SK-N-SH treated with all-trans-retinoic acid at 6 μM for 48 hours (cell line): Measurements from ENCODE around the gene CCDC171.

Source experiments
- ATAC-seq: fragments of 200-7000 bp; cut with Tn5 transposase; 3 replicates; pipeline ENCODE4 v1.9.1; 2020; ENCODE audit warnings: mild to moderate bottlenecking, moderate library complexity
- ARNTL ChIP-seq: fragments of 450-650 bp; formaldehyde crosslinking; IDR thresholded peaks from 2 replicates; pipeline ENCODE4 v1.5.0; 2020; ENCODE audit warnings: low read depth, mild to moderate bottlenecking, moderate library complexity, borderline replicate concordance
- BACH2 ChIP-seq: fragments of 250-450 bp; sonication (Bioruptor Pico); IDR thresholded peaks from 2 replicates; pipeline ENCODE4 v1.9.0; 2021; ENCODE audit warnings: mild to moderate bottlenecking, borderline replicate concordance
- CSDC2 ChIP-seq: fragments of 250-450 bp; sonication (Bioruptor Pico); IDR thresholded peaks from 2 replicates; pipeline ENCODE4 v1.5.0; 2020; ENCODE audit warnings: mild to moderate bottlenecking, moderate library complexity
- ESRRG ChIP-seq: fragments of 250-450 bp; sonication (Bioruptor Pico); IDR thresholded peaks from 2 replicates; pipeline ENCODE4 v1.6.1; 2021; ENCODE audit warnings: mild to moderate bottlenecking
- GLIS3 ChIP-seq: fragments of 250-450 bp; sonication (Bioruptor Pico); IDR thresholded peaks from 2 replicates; pipeline ENCODE4 v1.5.0; 2020; ENCODE audit warnings: mild to moderate bottlenecking, moderate library complexity
- ISL1 ChIP-seq: fragments of 250-450 bp; sonication (Bioruptor Pico); IDR thresholded peaks from 2 replicates; pipeline ENCODE4 v2.1.2; 2022; ENCODE audit warnings: mild to moderate bottlenecking, moderate library complexity
- OSR1 ChIP-seq: fragments of 250-450 bp; sonication (Bioruptor Pico); IDR thresholded peaks from 2 replicates; pipeline ENCODE4 v1.8.0; 2022; ENCODE audit warnings: moderate library complexity, mild to moderate bottlenecking, inconsistent platforms
- PPARA ChIP-seq: fragments of 250-450 bp; sonication (Bioruptor Pico); IDR thresholded peaks from 2 replicates; pipeline ENCODE4 v1.5.0; 2020; ENCODE audit warnings: mild to moderate bottlenecking, borderline replicate concordance
- RARB ChIP-seq: fragments of 250-450 bp; sonication (Bioruptor Pico); IDR thresholded peaks from 2 replicates; pipeline ENCODE4 v1.8.0; 2021; ENCODE audit warnings: mild to moderate bottlenecking, moderate library complexity
- TCF4 ChIP-seq: fragments of 250-450 bp; sonication (Bioruptor Pico); IDR thresholded peaks from 2 replicates; pipeline ENCODE4 v1.8.0; 2021; ENCODE audit warnings: mild to moderate bottlenecking, moderate library complexity, borderline replicate concordance
- TOX ChIP-seq: fragments of 250-450 bp; sonication (Bioruptor Pico); IDR thresholded peaks from 2 replicates; pipeline ENCODE4 v1.8.0; 2021; ENCODE audit warnings: mild to moderate bottlenecking, moderate library complexity, borderline replicate concordance
- ZFP3 ChIP-seq: fragments of 250-450 bp; sonication (Bioruptor Pico); IDR thresholded peaks from 2 replicates; pipeline ENCODE4 v1.5.0; 2020; ENCODE audit warnings: mild to moderate bottlenecking, moderate library complexity
- ZFP30 ChIP-seq: fragments of 450-650 bp; formaldehyde crosslinking; IDR thresholded peaks from 2 replicates; pipeline ENCODE4 v1.5.0; 2022; ENCODE audit warnings: mild to moderate bottlenecking, moderate library complexity
- ZNF565 ChIP-seq: fragments of 450-650 bp; formaldehyde crosslinking; conservative IDR thresholded peaks from 2 replicates; pipeline ENCODE4 v1.5.0; 2020; ENCODE audit warnings: low read depth, mild to moderate bottlenecking, moderate library complexity
- ZNF70 ChIP-seq: fragments of 450-650 bp; formaldehyde crosslinking; IDR thresholded peaks from 2 replicates; pipeline ENCODE4 v1.5.0; 2020; ENCODE audit warnings: mild to moderate bottlenecking, moderate library complexity
- ZNF8 ChIP-seq: fragments of 450-650 bp; formaldehyde crosslinking; IDR thresholded peaks from 2 replicates; pipeline ENCODE4 v1.5.0; 2020; ENCODE audit warnings: mild to moderate bottlenecking, moderate library complexity
- TF ChIP-seq, protein P1 (sequence below): fragments of 250-450 bp; sonication (Bioruptor Pico); IDR thresholded peaks from 2 replicates; pipeline ENCODE4 v1.5.1; 2020; ENCODE audit warnings: low read depth, mild to moderate bottlenecking, moderate library complexity
- TF ChIP-seq, protein P2 (sequence below): fragments of 250-450 bp; sonication (Bioruptor Pico); IDR thresholded peaks from 2 replicates; pipeline ENCODE4 v1.8.0; 2020; ENCODE audit warnings: mild to moderate bottlenecking, moderate library complexity, borderline replicate concordance
- TF ChIP-seq, protein P3 (sequence below): fragments of 250-450 bp; sonication (Bioruptor Pico); IDR thresholded peaks from 2 replicates; pipeline ENCODE4 v1.5.0; 2020; ENCODE audit warnings: mild to moderate bottlenecking, moderate library complexity
- TF ChIP-seq, protein P4 (sequence below): fragments of 250-450 bp; sonication (Bioruptor Pico); IDR thresholded peaks from 2 replicates; pipeline ENCODE4 v1.8.0; 2021; ENCODE audit warnings: low read depth, mild to moderate bottlenecking, moderate library complexity, borderline replicate concordance
- TF ChIP-seq, protein P5 (sequence below): fragments of 250-450 bp; sonication (Bioruptor Pico); IDR thresholded peaks from 2 replicates; pipeline ENCODE4 v1.5.1; 2021; ENCODE audit warnings: mild to moderate bottlenecking, moderate library complexity

The CCDC171 gene

DNA sequence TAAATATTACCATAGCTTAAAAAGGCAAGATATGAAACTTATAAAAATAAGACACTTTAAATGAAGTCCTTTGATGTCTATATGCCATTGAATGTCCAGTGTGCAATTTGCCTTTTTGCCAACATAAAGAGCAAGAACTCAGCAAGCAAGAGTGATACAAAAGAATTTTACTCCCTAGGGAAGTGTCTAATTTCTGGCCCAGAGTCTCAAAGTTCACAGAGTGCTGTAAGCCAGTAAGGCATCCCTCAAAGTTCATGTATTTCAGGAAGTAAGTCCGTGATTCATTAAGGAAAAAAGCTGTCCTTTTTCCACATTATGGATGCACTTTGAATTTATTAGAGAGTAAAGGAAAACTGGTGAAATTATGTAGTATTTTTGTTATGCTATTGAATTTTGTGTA, 185.2 kb downstream of the CCDC171 start:
- ATAC-seq, result no peak
- TF ChIP-seq GLIS3 (CRISPR knock-in tag) (no peak), ZNF8 (CRISPR knock-in tag) (no peak), BACH2 (CRISPR knock-in tag) (no peak), PPARA (CRISPR knock-in tag) (no peak), RARB (CRISPR knock-in tag) (no peak), OSR1 (CRISPR knock-in tag) (no peak), ZFP3 (no peak), TOX (CRISPR knock-in tag) (no peak), ZNF565 (CRISPR knock-in tag) (no peak), ESRRG (CRISPR knock-in tag) (no peak), CSDC2 (CRISPR knock-in tag) (no peak), ISL1 (CRISPR knock-in tag) (no peak), ZNF70 (CRISPR knock-in tag) (no peak), ZFP30 (CRISPR knock-in tag) (no peak)
- TF ChIP-seq, protein P1, sequence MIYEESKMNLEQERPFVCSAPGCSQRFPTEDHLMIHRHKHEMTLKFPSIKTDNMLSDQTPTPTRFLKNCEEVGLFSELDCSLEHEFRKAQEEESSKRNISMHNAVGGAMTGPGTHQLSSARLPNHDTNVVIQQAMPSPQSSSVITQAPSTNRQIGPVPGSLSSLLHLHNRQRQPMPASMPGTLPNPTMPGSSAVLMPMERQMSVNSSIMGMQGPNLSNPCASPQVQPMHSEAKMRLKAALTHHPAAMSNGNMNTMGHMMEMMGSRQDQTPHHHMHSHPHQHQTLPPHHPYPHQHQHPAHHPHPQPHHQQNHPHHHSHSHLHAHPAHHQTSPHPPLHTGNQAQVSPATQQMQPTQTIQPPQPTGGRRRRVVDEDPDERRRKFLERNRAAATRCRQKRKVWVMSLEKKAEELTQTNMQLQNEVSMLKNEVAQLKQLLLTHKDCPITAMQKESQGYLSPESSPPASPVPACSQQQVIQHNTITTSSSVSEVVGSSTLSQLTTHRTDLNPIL (CRISPR knock-in tag), result no peak
- TF ChIP-seq, protein P2, sequence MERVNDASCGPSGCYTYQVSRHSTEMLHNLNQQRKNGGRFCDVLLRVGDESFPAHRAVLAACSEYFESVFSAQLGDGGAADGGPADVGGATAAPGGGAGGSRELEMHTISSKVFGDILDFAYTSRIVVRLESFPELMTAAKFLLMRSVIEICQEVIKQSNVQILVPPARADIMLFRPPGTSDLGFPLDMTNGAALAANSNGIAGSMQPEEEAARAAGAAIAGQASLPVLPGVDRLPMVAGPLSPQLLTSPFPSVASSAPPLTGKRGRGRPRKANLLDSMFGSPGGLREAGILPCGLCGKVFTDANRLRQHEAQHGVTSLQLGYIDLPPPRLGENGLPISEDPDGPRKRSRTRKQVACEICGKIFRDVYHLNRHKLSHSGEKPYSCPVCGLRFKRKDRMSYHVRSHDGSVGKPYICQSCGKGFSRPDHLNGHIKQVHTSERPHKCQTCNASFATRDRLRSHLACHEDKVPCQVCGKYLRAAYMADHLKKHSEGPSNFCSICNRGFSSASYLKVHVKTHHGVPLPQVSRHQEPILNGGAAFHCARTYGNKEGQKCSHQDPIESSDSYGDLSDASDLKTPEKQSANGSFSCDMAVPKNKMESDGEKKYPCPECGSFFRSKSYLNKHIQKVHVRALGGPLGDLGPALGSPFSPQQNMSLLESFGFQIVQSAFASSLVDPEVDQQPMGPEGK (CRISPR knock-in tag), result no peak
- TF ChIP-seq, protein P3, sequence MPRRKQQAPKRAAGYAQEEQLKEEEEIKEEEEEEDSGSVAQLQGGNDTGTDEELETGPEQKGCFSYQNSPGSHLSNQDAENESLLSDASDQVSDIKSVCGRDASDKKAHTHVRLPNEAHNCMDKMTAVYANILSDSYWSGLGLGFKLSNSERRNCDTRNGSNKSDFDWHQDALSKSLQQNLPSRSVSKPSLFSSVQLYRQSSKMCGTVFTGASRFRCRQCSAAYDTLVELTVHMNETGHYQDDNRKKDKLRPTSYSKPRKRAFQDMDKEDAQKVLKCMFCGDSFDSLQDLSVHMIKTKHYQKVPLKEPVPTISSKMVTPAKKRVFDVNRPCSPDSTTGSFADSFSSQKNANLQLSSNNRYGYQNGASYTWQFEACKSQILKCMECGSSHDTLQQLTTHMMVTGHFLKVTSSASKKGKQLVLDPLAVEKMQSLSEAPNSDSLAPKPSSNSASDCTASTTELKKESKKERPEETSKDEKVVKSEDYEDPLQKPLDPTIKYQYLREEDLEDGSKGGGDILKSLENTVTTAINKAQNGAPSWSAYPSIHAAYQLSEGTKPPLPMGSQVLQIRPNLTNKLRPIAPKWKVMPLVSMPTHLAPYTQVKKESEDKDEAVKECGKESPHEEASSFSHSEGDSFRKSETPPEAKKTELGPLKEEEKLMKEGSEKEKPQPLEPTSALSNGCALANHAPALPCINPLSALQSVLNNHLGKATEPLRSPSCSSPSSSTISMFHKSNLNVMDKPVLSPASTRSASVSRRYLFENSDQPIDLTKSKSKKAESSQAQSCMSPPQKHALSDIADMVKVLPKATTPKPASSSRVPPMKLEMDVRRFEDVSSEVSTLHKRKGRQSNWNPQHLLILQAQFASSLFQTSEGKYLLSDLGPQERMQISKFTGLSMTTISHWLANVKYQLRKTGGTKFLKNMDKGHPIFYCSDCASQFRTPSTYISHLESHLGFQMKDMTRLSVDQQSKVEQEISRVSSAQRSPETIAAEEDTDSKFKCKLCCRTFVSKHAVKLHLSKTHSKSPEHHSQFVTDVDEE (CRISPR knock-in tag), result no peak
- TF ChIP-seq, protein P4, sequence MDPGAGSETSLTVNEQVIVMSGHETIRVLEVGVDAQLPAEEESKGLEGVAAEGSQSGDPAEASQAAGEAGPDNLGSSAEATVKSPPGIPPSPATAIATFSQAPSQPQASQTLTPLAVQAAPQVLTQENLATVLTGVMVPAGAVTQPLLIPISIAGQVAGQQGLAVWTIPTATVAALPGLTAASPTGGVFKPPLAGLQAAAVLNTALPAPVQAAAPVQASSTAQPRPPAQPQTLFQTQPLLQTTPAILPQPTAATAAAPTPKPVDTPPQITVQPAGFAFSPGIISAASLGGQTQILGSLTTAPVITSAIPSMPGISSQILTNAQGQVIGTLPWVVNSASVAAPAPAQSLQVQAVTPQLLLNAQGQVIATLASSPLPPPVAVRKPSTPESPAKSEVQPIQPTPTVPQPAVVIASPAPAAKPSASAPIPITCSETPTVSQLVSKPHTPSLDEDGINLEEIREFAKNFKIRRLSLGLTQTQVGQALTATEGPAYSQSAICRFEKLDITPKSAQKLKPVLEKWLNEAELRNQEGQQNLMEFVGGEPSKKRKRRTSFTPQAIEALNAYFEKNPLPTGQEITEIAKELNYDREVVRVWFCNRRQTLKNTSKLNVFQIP, result no peak

DNA sequence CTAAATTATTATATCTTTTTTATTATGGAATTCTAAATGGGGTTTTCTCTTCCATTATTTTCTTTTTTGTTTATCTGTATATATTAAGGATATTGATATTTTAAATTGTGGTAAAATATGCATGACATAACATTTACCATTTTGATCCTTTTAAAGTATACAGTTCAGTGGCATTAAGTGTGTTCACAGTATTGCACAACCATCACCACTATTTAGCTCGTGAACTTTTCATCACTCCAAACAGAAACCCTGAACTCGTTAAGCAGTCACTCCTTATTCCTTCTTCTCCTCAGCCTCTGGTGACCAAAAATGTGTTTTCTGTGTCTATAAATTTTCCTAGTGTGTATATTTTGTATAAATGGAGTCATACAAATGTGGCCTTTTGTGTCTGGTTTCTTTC, 188.2 kb downstream of the CCDC171 start:
- no peak for TF ChIP-seq RARB (CRISPR knock-in tag)
- TF ChIP-seq TCF4 (CRISPR knock-in tag), result no peak
- no peak for TF ChIP-seq CSDC2 (CRISPR knock-in tag)
- TF ChIP-seq, protein P2 (CRISPR knock-in tag), result no peak
- no peak for TF ChIP-seq ZFP30 (CRISPR knock-in tag)
- TF ChIP-seq, protein P4, result no peak
- TF ChIP-seq ARNTL (CRISPR knock-in tag), result no peak
- TF ChIP-seq ESRRG (CRISPR knock-in tag), result no peak
- no peak for TF ChIP-seq ZFP3
- TF ChIP-seq, protein P5, sequence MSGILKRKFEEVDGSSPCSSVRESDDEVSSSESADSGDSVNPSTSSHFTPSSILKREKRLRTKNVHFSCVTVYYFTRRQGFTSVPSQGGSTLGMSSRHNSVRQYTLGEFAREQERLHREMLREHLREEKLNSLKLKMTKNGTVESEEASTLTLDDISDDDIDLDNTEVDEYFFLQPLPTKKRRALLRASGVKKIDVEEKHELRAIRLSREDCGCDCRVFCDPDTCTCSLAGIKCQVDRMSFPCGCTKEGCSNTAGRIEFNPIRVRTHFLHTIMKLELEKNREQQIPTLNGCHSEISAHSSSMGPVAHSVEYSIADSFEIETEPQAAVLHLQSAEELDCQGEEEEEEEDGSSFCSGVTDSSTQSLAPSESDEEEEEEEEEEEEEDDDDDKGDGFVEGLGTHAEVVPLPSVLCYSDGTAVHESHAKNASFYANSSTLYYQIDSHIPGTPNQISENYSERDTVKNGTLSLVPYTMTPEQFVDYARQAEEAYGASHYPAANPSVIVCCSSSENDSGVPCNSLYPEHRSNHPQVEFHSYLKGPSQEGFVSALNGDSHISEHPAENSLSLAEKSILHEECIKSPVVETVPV (CRISPR knock-in tag), result no peak
- TF ChIP-seq TOX (CRISPR knock-in tag), result no peak
- TF ChIP-seq ZNF70 (CRISPR knock-in tag), result no peak
- no peak for ATAC-seq
